Anterior cingulate cortex (tissue), 58 donors: ENCODE results near the gene ZSCAN22.
"Not testable (repeated sequence)": the region's sequence is repeated elsewhere in the genome, so short reads cannot be mapped to it uniquely, and the experiment has no call there.

ENCODE experiments used
- DNase-seq, 58 donors: peaks; one replicate each; lab custom pipeline; 2025; lab: John Stamatoyannopoulos, UW

ZSCAN22 gene

DNA sequence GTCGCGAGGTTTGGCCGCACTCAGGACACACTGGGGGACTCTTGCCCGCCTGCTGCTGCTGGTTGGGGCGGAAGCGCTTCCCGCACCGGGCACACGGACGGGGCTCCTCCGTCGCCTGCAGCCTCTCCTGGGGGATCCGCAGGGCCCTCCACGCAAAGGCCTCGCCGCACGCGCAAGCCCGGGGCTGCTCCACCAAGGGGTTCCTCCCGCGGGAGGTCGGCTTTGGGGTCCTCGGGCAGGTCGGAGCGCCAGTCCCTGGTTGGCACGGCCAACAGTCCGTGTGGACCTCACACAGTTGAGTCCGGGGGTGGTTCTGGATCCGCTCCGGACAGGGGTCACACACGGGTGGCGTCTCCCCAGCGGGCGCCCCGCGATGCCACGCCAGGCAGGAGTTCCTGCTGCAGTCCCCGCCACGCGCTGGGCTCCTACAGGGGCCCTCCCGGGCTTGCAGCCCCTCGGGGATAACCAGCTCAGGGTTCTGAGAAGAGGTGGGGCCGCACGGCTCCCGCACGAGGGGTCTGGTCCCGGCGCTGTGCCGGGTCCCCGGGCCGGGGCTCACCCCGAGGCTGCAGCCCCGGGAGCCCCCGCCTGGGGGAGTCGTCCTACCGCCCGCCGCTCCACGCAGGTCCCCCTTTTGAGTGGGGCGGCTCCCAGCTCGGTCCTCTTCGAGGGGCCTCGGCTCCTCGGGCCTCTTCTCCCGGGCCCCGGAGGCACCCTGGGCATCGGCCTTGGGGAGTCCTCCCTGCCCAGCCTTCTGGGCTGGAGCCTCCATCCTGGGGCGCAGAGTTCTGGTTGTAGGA is 42.0 kb downstream of the ZSCAN22 start:
- no peak for DNase-seq

DNA sequence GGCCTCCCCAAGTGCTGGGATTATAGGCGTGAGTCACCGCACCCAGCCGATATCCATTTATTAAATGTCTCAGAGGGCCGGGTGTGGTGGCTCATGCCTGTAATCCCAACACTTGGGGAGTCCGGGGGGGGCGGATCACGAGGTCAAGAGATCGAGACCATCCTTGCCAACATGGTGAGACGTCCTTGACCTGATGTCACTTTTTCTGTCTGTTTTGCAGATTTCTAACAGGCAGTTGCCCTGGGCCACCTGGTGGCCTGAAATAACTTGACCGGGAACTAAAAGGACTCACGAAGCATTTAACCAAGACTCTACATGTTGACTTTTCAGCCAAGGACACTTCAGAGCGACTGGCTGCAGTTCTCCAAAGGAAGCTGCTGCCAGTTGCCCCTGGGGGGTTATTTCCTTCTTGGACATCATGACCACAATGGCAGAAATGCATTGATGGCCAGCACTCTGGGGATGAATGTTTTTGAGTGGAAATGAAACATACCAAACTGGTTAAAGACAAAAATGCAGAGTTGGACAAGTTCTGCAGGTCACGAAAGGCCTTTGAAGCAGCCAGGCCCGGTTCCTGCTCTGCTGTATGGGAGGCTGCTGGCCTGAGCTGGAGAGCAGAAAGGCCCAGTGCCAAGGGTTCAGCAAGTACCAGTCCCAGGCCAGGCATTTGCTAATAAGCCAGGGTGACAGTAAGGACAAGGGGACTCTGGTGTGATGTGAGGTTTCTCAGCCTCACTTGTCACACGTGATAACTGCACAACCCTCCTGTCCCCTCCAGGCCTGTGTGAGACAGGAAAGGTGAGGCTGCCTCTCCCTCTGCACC is 45.7 kb downstream of the ZSCAN22 start:
- peak in 7 of 58 donors; percentile 11 to 31 (median 12) for DNase-seq

DNA sequence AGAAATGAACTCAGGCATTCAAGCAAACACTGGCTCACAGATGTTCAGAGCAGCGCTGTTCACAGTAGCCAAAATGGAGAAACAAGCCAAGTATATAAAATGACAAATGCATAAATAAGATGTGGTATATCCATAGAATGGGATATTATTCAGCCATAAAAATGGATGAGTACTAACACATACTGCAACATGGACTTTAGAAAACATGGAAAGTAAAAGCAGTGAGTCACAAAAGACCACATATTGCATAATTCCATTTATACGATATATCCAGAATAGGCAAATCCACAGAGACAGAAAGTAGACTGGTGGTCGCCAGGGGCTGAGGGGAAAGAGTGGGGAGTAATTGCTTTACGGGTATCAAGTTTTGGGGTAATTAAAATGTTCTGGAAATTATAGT is 47.4 kb downstream of the ZSCAN22 start:
- DNase-seq: no peak

DNA sequence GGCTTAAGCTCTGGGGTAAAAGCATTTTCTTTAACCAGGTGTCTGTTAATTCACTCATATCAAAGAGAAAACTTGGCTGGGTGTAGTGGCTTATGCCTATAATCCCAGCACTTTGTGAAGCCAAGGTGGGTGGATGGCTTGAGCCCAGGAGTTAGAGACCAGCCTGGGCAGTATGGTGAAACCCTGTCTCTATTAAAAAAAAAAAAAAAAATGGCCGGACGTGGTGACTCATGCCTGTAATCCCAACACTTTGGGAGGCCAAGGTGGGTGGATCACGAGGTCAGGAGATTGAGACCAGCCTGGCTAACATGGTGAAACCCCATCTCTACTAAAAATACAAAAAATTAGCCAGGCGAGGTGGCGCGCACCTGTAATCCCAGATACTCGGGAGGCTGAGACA is 49.9 kb downstream of the ZSCAN22 start:
- DNase-seq: not testable (repeated sequence)

GRCh38 chr19:58379246-58379645 is 52.5 kb downstream of the ZSCAN22 start:
- no peak for DNase-seq

GRCh38 chr19:58380037-58380661 is 53.4 kb downstream of the ZSCAN22 start:
- peak in 2 of 58 donors; percentile 39 to 70 for DNase-seq

DNA sequence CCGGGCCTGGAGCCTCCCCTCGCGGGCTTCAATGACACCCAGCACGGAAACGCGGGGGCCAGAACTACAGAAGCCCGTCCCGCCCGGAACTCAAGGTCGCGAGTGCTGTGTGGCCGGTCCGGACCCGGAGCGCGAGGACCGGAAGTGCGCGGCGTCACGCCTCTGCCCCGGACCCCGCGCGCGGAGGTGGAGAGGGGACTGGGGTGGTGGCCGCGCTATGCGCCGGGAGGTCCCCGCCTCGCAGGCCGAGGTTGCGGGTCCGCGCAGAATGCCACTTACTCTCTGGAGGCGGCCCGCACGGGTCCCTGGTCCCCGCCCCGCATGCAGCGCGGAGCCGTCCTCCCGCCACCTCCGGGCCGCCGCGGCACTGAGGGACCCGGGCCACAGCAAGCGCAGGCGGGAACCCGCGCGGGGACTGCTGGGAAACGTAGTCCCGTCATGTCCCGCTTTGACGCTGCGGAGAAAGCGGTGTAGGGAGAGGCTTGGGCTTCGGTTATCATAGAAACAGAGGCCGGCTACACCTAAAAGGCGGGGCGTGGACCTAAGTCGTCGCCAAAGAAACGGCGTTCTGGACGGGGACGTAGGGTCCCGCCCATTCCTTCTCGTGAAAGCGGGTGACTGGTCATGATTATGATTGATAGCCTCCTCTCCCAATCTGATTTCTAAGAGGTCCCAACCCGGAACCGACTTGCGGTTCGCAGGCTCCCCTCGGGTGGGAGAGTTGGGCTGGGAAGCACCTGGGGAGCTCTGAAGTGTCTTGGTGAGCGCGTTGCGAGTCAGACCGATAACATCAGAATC is 54.1 kb downstream of the ZSCAN22 start, which contains the start of gene ZNF837:
ZNF837 (minus strand) TSS at position 369 of the 798 bp plus-strand sequence. CDS start 11,698 bp downstream, outside the sequence.
- DNase-seq: peak; percentile 89 to 99 (median 97)

DNA sequence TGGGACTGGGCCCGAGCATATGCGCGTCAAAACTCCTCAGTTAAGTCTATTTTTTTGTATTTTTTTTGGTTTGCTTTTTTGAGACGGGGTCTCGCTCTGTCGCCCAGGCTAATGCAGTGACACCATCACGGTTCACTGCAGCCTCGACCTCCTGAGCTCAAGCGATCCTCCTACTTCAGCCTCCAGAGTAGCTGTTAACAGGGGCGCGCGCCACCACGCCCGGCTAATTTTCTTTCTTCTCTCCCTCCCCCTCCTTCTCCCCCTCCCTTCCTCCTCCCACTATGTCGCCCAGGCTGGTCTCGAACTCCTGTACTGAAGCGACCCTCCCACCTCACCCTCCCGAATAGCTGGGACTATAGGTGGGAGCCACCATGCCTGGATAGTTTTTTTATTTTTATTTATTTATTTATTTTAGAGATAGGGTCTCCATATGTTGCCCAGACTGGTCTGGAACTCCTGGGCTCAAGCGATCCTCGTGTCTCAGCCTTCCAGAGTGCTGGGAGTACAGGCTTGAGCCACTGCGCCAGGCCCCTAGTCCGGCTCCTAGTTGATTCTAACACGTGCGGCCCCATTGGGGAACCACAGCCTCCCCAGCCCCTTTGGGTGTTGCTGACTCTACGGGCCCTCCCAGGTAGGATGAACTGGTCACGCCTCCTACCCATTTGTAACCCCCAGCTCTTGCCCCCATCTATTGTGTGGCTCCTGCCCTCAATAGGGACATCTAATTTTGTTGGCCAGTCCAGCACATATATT is 54.8 kb downstream of the ZSCAN22 start:
- no peak for DNase-seq

- no peak for DNase-seq
Measured at GRCh38 chr19:58382997-58383603, 56.3 kb downstream of the ZSCAN22 start.

- no peak for DNase-seq
Measured at GRCh38 chr19:58385313-58385890, 58.6 kb downstream of the ZSCAN22 start.

GRCh38 chr19:58385891-58386575 is 59.2 kb downstream of the ZSCAN22 start:
- DNase-seq: peak in 2 of 58 donors; percentile 40 to 42

- DNase-seq: peak; percentile 69 to 99 (median 95)
Measured at GRCh38 chr19:58386576-58387337, 60.0 kb downstream of the ZSCAN22 start, which contains the start of gene RPS5. Gene RPS5, plus strand, starts transcription at chr19:58387269. Its CDS starts 869 bp downstream, at chr19:58388138.

- no peak for DNase-seq
Measured at GRCh38 chr19:58387338-58388174, 60.8 kb downstream of the ZSCAN22 start.

- no peak for DNase-seq
Measured at GRCh38 chr19:58388175-58388526, 61.4 kb downstream of the ZSCAN22 start.
